Stimulated activated CD8-positive, alpha-beta memory T cell treated with anti-CD3 and anti-CD28 coated beads, Interleukin-7, amount 100 ng/mL, for 48 hours (primary cell): ENCODE results near the gene HBQ1.
A peak's percentile ranks its signal among the peaks of the same experiment; 100 is the strongest.
"Not testable (repeated sequence)": the region's sequence is repeated elsewhere in the genome, so short reads cannot be mapped to it uniquely, and the experiment has no call there.

Experiments
- DNase-seq, 2 donors: peaks; one replicate each; pipeline ENCODE4 v3.0.0-alpha.2; 2020; ENCODE audit warnings: low read depth in 1 of 2; ENCODE audit errors: extremely low read depth in 1 of 2

The HBQ1 gene

GRCh38 chr16:180101-180675 lies at the start of gene HBQ1:
Gene HBQ1, plus strand, starts transcription at chr16:180459. Its CDS starts 28 bp downstream, at chr16:180487.
- DNase-seq: peak in 1 of 2 donors; percentile 24

GRCh38 chr16:130533-131173 lies 49.6 kb upstream of the HBQ1 start:
- DNase-seq: no peak

GRCh38 chr16:132120-132519 lies 48.1 kb upstream of the HBQ1 start:
- DNase-seq: no peak

- no peak for DNase-seq
Measured at GRCh38 chr16:133716-134115, 46.5 kb upstream of the HBQ1 start.

- DNase-seq: no peak
Measured at GRCh38 chr16:138049-138417, 42.2 kb upstream of the HBQ1 start.

- no peak for DNase-seq
Measured at GRCh38 chr16:140175-140857, 39.9 kb upstream of the HBQ1 start.

GRCh38 chr16:142405-142967 lies 37.8 kb upstream of the HBQ1 start:
- no peak for DNase-seq

- DNase-seq: no peak
Measured at GRCh38 chr16:143047-143446, 37.2 kb upstream of the HBQ1 start.

- DNase-seq: no peak
Measured at GRCh38 chr16:143456-143855, 36.8 kb upstream of the HBQ1 start.

GRCh38 chr16:144797-145252 lies 35.4 kb upstream of the HBQ1 start:
- DNase-seq: no peak

GRCh38 chr16:146646-147045 lies 33.6 kb upstream of the HBQ1 start:
- DNase-seq: no peak

- no peak for DNase-seq
Measured at GRCh38 chr16:149024-149660, 31.1 kb upstream of the HBQ1 start.

GRCh38 chr16:152141-153128 lies 27.8 kb upstream of the HBQ1 start, which contains the start of gene HBZ:
Gene HBZ, plus strand, starts transcription at chr16:152644. Its CDS starts 266 bp downstream, at chr16:152910.
- DNase-seq: no peak

- not testable (repeated sequence) for DNase-seq
Measured at GRCh38 chr16:153129-153521, 27.1 kb upstream of the HBQ1 start.

GRCh38 chr16:153550-154216 lies 26.6 kb upstream of the HBQ1 start:
- DNase-seq: not testable (repeated sequence)

- DNase-seq: no peak
Measured at GRCh38 chr16:154217-155030, 25.8 kb upstream of the HBQ1 start.

GRCh38 chr16:155031-155398 lies 25.2 kb upstream of the HBQ1 start:
- DNase-seq: no peak

GRCh38 chr16:159136-159849 lies 21.0 kb upstream of the HBQ1 start:
- DNase-seq: no peak
